ENCODE results near the gene GALNT10. TPM values are rescaled to one million over a fixed set of nuclear protein-coding genes. Genes with fewer than 3 reads are reported as not detected.

GALNT10 gene
- total RNA-seq, 1 donor from 2014 or later = 96.1 TPM

DNA sequence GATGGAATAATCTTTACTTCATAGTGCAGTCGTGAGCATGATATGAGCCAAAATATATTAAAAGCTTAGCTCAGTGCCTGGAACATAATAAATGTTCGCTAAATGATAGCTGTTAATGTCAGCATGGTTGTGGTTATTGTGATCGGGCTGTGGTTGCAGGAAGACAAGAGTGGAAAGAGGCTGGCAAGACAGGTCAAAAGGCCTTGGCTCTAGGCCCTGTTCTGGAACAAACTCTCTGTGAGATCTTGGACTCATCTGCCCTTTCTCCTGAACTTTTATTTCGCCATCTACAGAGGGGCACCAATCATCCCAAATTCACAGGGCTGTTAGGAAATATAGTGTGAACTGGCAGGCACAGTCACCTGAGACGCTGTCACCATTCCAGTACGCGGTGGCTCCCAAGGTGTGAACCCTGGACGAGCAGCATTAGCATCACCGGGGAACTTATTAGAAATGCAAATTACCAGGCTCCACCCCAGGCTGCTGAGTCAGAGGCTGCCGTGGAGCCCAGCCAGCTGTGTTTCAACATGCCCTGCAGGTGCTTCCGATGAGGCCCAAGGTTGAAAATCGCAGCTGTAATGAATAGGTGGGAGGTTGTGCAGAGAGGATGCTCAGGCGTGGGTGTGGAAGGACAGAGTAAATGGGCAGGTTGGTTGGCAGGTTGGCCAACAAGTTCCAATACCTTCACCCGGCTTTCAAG is 205.0 kb downstream of the GALNT10 start:
- H3K79me2 ChIP-seq (ENCODE audit: insufficient read depth, low read length) = no peaks in the 10 kb centered on the region
- H3K27me3 Mint-ChIP-seq (ENCODE audit: low read depth, unreplicated experiment) = no peaks in the 10 kb centered on the region
- no peak overlapping the region for H3K4me3 ChIP-seq (ENCODE audit: insufficient read depth, low read depth, low read length)
- no peak overlapping the region for H3K27ac ChIP-seq (ENCODE audit: low read depth, low read length)
- peaks cover 37% of the 10 kb centered on the region for H3K36me3 Mint-ChIP-seq (ENCODE audit: low read depth, unreplicated experiment)
- TF ChIP-seq, protein P1, sequence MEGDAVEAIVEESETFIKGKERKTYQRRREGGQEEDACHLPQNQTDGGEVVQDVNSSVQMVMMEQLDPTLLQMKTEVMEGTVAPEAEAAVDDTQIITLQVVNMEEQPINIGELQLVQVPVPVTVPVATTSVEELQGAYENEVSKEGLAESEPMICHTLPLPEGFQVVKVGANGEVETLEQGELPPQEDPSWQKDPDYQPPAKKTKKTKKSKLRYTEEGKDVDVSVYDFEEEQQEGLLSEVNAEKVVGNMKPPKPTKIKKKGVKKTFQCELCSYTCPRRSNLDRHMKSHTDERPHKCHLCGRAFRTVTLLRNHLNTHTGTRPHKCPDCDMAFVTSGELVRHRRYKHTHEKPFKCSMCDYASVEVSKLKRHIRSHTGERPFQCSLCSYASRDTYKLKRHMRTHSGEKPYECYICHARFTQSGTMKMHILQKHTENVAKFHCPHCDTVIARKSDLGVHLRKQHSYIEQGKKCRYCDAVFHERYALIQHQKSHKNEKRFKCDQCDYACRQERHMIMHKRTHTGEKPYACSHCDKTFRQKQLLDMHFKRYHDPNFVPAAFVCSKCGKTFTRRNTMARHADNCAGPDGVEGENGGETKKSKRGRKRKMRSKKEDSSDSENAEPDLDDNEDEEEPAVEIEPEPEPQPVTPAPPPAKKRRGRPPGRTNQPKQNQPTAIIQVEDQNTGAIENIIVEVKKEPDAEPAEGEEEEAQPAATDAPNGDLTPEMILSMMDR (IDR thresholded peaks at IDR 0.05; ENCODE audit: insufficient read depth, low read depth, low read length) = no peak
- TF ChIP-seq EZH2 (IDR thresholded peaks at IDR 0.05; ENCODE audit: insufficient read depth, low read length) = no peak
- FAIRE-seq = no peak
- H3K27me3 ChIP-seq (ENCODE audit: insufficient read depth, low read length) = no peaks in the 10 kb centered on the region
- H4K20me1 ChIP-seq (ENCODE audit: insufficient read depth, low read length) = peaks cover 10% of the 10 kb centered on the region
- H3K4me1 ChIP-seq (ENCODE audit: insufficient read depth, low read length) = peaks cover 15% of the 10 kb centered on the region
- H3K4me2 ChIP-seq (ENCODE audit: low read length) = no peak overlapping the region
- DNase-seq (ENCODE audit: low read depth) = peak; percentile 31
- no peak overlapping the region for H2AFZ ChIP-seq (ENCODE audit: low read depth, low read length)
- H3K27ac Mint-ChIP-seq (ENCODE audit: unreplicated experiment) = no peak overlapping the region
- H3K4me1 Mint-ChIP-seq (ENCODE audit: low read depth, unreplicated experiment) = peaks cover 13% of the 10 kb centered on the region
- H3K36me3 ChIP-seq (ENCODE audit: insufficient read depth, low read length) = peaks cover 15% of the 10 kb centered on the region
- no peaks in the 10 kb centered on the region for H3K9me3 Mint-ChIP-seq (ENCODE audit: unreplicated experiment)
- no peak overlapping the region for H3K4me3 Mint-ChIP-seq (ENCODE audit: unreplicated experiment)
- H3K9me3 ChIP-seq (ENCODE audit: insufficient read depth, low read depth, low read length) = no peaks in the 10 kb centered on the region
- no peak overlapping the region for H3K9ac ChIP-seq (ENCODE audit: low read length)

- H3K27ac Mint-ChIP-seq (ENCODE audit: unreplicated experiment) = peak overlapping the region; percentile 59
- no peaks in the 10 kb centered on the region for H3K27me3 ChIP-seq (ENCODE audit: insufficient read depth, low read length)
- H3K4me3 ChIP-seq (ENCODE audit: insufficient read depth, low read depth, low read length) = no peak overlapping the region
- peaks cover 7% of the 10 kb centered on the region for H3K4me1 Mint-ChIP-seq (ENCODE audit: low read depth, unreplicated experiment)
- no peak overlapping the region for H3K9ac ChIP-seq (ENCODE audit: low read length)
- peaks cover 10% of the 10 kb centered on the region for H3K4me1 ChIP-seq (ENCODE audit: insufficient read depth, low read length)
- no peak overlapping the region for H3K4me3 Mint-ChIP-seq (ENCODE audit: unreplicated experiment)
- H4K20me1 ChIP-seq (ENCODE audit: insufficient read depth, low read length) = peaks cover 10% of the 10 kb centered on the region
- no peak for TF ChIP-seq EZH2 (IDR thresholded peaks at IDR 0.05; ENCODE audit: insufficient read depth, low read length)
- TF ChIP-seq, protein P1 (IDR thresholded peaks at IDR 0.05; ENCODE audit: insufficient read depth, low read depth, low read length) = no peak
- H3K4me2 ChIP-seq (ENCODE audit: low read length) = no peak overlapping the region
- peaks cover 40% of the 10 kb centered on the region for H3K36me3 Mint-ChIP-seq (ENCODE audit: low read depth, unreplicated experiment)
- DNase-seq (ENCODE audit: low read depth) = no peak
- no peaks in the 10 kb centered on the region for H3K9me3 ChIP-seq (ENCODE audit: insufficient read depth, low read depth, low read length)
- no peaks in the 10 kb centered on the region for H3K79me2 ChIP-seq (ENCODE audit: insufficient read depth, low read length)
- H3K27me3 Mint-ChIP-seq (ENCODE audit: low read depth, unreplicated experiment) = no peaks in the 10 kb centered on the region
- no peak overlapping the region for H3K27ac ChIP-seq (ENCODE audit: low read depth, low read length)
- no peak overlapping the region for H2AFZ ChIP-seq (ENCODE audit: low read depth, low read length)
- H3K9me3 Mint-ChIP-seq (ENCODE audit: unreplicated experiment) = no peaks in the 10 kb centered on the region
- FAIRE-seq = no peak
- peaks cover 16% of the 10 kb centered on the region for H3K36me3 ChIP-seq (ENCODE audit: insufficient read depth, low read length)
Measured at GRCh38 chr5:154396128-154396527, 205.6 kb downstream of the GALNT10 start.
